IMR-90 (cell line): Measurements from ENCODE around the gene STAG1.
A peak's percentile ranks its signal among the peaks of the same experiment; 100 is the strongest.

Experiments
- MXI1 ChIP-seq: IDR thresholded peaks from 2 replicates; pipeline ENCODE4 v1.6.1; 2012; ENCODE audit warnings: low read depth, mild to moderate bottlenecking, low read length, moderate library complexity, borderline replicate concordance
- RAD21 ChIP-seq: IDR thresholded peaks from 2 replicates; pipeline ENCODE4 v1.6.1; 2012; ENCODE audit warnings: low read length, improper control_type of control experiment
- TF ChIP-seq, protein P1 (sequence below): conservative IDR thresholded peaks from 2 replicates; pipeline ENCODE4 v1.5.1; 2012; ENCODE audit warnings: mild to moderate bottlenecking, low read depth, low read length, improper control_type of control experiment

DNA sequence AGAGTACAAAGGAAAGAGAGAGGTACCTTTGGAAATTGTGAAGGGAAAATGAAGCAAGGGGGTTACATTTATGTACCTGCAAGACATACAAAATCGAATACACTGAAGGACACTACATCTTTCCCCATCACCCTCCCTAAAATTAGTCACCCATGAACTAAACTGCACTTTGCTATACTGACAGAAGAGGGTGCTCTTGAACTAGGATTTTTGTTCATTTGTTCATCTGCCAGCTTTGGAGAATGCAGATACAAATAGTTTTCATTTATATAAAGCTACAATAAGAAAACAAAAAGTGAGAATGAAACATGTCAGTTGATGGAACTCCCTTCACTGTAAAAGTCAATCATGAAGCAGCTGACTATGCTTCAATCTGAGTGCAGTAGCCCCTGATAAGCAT lies 446.3 kb downstream of the STAG1 start:
- TF ChIP-seq, protein P1, sequence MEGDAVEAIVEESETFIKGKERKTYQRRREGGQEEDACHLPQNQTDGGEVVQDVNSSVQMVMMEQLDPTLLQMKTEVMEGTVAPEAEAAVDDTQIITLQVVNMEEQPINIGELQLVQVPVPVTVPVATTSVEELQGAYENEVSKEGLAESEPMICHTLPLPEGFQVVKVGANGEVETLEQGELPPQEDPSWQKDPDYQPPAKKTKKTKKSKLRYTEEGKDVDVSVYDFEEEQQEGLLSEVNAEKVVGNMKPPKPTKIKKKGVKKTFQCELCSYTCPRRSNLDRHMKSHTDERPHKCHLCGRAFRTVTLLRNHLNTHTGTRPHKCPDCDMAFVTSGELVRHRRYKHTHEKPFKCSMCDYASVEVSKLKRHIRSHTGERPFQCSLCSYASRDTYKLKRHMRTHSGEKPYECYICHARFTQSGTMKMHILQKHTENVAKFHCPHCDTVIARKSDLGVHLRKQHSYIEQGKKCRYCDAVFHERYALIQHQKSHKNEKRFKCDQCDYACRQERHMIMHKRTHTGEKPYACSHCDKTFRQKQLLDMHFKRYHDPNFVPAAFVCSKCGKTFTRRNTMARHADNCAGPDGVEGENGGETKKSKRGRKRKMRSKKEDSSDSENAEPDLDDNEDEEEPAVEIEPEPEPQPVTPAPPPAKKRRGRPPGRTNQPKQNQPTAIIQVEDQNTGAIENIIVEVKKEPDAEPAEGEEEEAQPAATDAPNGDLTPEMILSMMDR, result peak; percentile 87
- no peak for TF ChIP-seq MXI1
- TF ChIP-seq RAD21, result peak; percentile 88
